Endothelial cell of umbilical vein (primary cell): Measurements from ENCODE around the gene NRXN3. TPM values are rescaled to one million over a fixed set of nuclear protein-coding genes. Genes with fewer than 3 reads are reported as not detected.

ENCODE experiments used
- BruUV-seq: library from RNA; stranded (reverse); fragments of 400-500 nt; replicated peaks from 2 replicates; lab custom pipeline; 2021; lab: Mats Ljungman, UMichigan
- CTCF ChIA-PET: fragments of 300-600, 350-600 bp; sonication (Branson Sonifier 250); formaldehyde crosslinking; loops from one replicate; lab custom pipeline; 2021; ENCODE audit warnings: antibody characterized with exemption, inconsistent platforms; lab: Charles Lee
- POLR2A ChIA-PET: fragments of 300-600, 350-600 bp; sonication (Branson Sonifier 250); formaldehyde crosslinking; loops from one replicate; lab custom pipeline; 2021; ENCODE audit warnings: antibody characterized with exemption, inconsistent platforms; lab: Charles Lee
- DNase-seq: peaks from one replicate; pipeline ENCODE4 v3.0.0-alpha.2; 2011; ENCODE audit warnings: low read depth, low spot score
- FAIRE-seq: peaks from 2 replicates; lab custom pipeline; 2011; peaks lifted over from hg19 to GRCh38; lab: Jason Lieb, UNC
- H2AFZ ChIP-seq: 2 replicates; pipeline ENCODE4 v1.6.0; 2012; ENCODE audit warnings: low read depth, low read length, control low read depth, inconsistent platforms
- H3K27ac ChIP-seq: 2 replicates; pipeline ENCODE4 v1.5.1; 2011; ENCODE audit warnings: low read depth, mild to moderate bottlenecking, control low read depth, low read length, moderate library complexity; ENCODE audit not compliant: insufficient read depth
- H3K27me3 ChIP-seq, 2 experiments: 2 replicates each; pipeline versions ENCODE4 v1.6.0 to v1.6.1; 2011; ENCODE audit warnings: low read length in 2 of 2, mixed read lengths in 1 of 2; ENCODE audit not compliant: control insufficient read depth in 2 of 2, insufficient read depth in 2 of 2
- H3K36me3 ChIP-seq, 2 experiments: 2 replicates in 1 of 2; 3 replicates in 1 of 2; pipeline ENCODE4 v1.5.1; 2011; ENCODE audit warnings: low read length in 2 of 2, mild to moderate bottlenecking in 1 of 2, moderate library complexity in 1 of 2; ENCODE audit not compliant: control insufficient read depth in 2 of 2, insufficient read depth in 2 of 2; ENCODE audit errors: extremely low read depth in 1 of 2
- H3K4me1 ChIP-seq: 3 replicates; pipeline ENCODE4 v1.5.1; 2011; ENCODE audit warnings: mild to moderate bottlenecking, low read length; ENCODE audit not compliant: control insufficient read depth, insufficient read depth; ENCODE audit errors: extremely low read depth
- H3K4me2 ChIP-seq: 2 replicates; pipeline ENCODE4 v1.6.1; 2011; ENCODE audit warnings: low read length, control low read depth, mixed read lengths; ENCODE audit not compliant: insufficient read depth
- H3K4me3 ChIP-seq, 3 experiments: fragments of 200-600 bp in 1 of 3; sonication (generic), shearing (Covaris generic) in 1 of 3; replicated peaks in 1 of 3; 2 replicates each; pipeline ENCODE4 v1.5.1; 2011 to 2016; ENCODE audit warnings: control low read depth in 3 of 3, low read length in 3 of 3, mild to moderate bottlenecking in 2 of 3, inconsistent platforms in 1 of 3, low read depth in 1 of 3, moderate library complexity in 1 of 3; ENCODE audit not compliant: insufficient read depth in 1 of 3
- H3K79me2 ChIP-seq: 2 replicates; pipeline ENCODE4 v1.6.0; 2012; ENCODE audit warnings: low read length, inconsistent platforms; ENCODE audit not compliant: control insufficient read depth, insufficient read depth
- H3K9ac ChIP-seq: replicated peaks from 2 replicates; pipeline ENCODE3; 2011; ENCODE audit warnings: low read length, control low read depth; ENCODE audit not compliant: insufficient read depth; ENCODE audit errors: extremely low read depth
- H3K9me1 ChIP-seq: replicated peaks from 3 replicates; pipeline ENCODE4 v1.6.0; 2011; ENCODE audit warnings: mild to moderate bottlenecking, low read length; ENCODE audit not compliant: control insufficient read depth, insufficient read depth; ENCODE audit errors: extremely low read depth
- H3K9me3 ChIP-seq: replicated peaks from 2 replicates; pipeline ENCODE4 v1.5.1; 2012; ENCODE audit warnings: low read length, inconsistent platforms; ENCODE audit not compliant: control insufficient read depth, insufficient read depth
- H4K20me1 ChIP-seq: replicated peaks from 2 replicates; pipeline ENCODE3; 2011; ENCODE audit warnings: mild to moderate bottlenecking, low read length; ENCODE audit not compliant: control insufficient read depth, insufficient read depth; ENCODE audit errors: extremely low read depth
- CTCF ChIP-seq, 2 donors: IDR thresholded peaks; 1 replicate in 1 of 2; 2 replicates in 1 of 2; pipeline ENCODE4 v1.5.1; 2011; ENCODE audit warnings: low read length in 2 of 2, mild to moderate bottlenecking in 2 of 2, moderate library complexity in 2 of 2, control low read depth in 1 of 2, inconsistent platforms in 1 of 2, low read depth in 1 of 2; ENCODE audit not compliant: insufficient read depth in 1 of 2; ENCODE audit errors: extremely low read depth in 1 of 2
- EZH2 ChIP-seq: IDR thresholded peaks from 2 replicates; pipeline ENCODE4 v1.6.1; 2012; ENCODE audit warnings: borderline replicate concordance, low read depth, mild to moderate bottlenecking, moderate library complexity, low read length, inconsistent platforms; ENCODE audit not compliant: severe bottlenecking
- FOS ChIP-seq: IDR thresholded peaks from 2 replicates; pipeline ENCODE4 v1.6.1; 2011; ENCODE audit warnings: mild to moderate bottlenecking, low read length, moderate library complexity, borderline replicate concordance; ENCODE audit not compliant: insufficient read depth
- GATA2 ChIP-seq: IDR thresholded peaks from 2 replicates; pipeline ENCODE4 v1.7.0; 2011; ENCODE audit warnings: low read depth, mild to moderate bottlenecking, moderate library complexity, mixed read lengths, low read length; ENCODE audit not compliant: insufficient read length, insufficient read depth
- JUN ChIP-seq: IDR thresholded peaks from 2 replicates; pipeline ENCODE4 v1.6.1; 2011; ENCODE audit warnings: borderline replicate concordance, low read depth; ENCODE audit not compliant: insufficient read length, insufficient read depth
- MAX ChIP-seq: IDR thresholded peaks from 2 replicates; pipeline ENCODE4 v1.6.1; 2011; ENCODE audit not compliant: insufficient read depth, insufficient read length
- MYC ChIP-seq: IDR thresholded peaks from one replicate; pipeline ENCODE4 v1.6.1; 2011; ENCODE audit warnings: mild to moderate bottlenecking, low read depth, low read length
- POLR2A ChIP-seq: IDR thresholded peaks from 2 replicates; pipeline ENCODE4 v1.6.1; 2012; ENCODE audit warnings: low read depth, mild to moderate bottlenecking, control low read depth, low read length
- POLR2AphosphoS5 ChIP-seq: IDR thresholded peaks from 2 replicates; pipeline ENCODE4 v1.6.1; 2012; ENCODE audit warnings: low read depth, mild to moderate bottlenecking, control low read depth, low read length, moderate library complexity; ENCODE audit not compliant: insufficient read depth
- dilution Hi-C: fragments of 300-500 bp; cut with MboI; formaldehyde crosslinking; loops from one replicate; pipeline ENCODE4 v1.15.0; 2019; ENCODE audit warnings: low sequenced_read_pairs; ENCODE audit not compliant: extremely low pct_ligation_motif_present
- intact Hi-C: fragments of 100-400 bp; cut with micrococcal nuclease; formaldehyde crosslinking; loops from one replicate; pipeline ENCODE4 v1.10.0; 2022
- polyA plus RNA-seq, 4 experiments: library from polyadenylated mRNA; depleted of rRNA in 3 of 4; stranded (reverse) in 3 of 4; unstranded in 1 of 4; fragments of >200 nt; gene quantifications; 2 replicates each; pipeline versions ENCODE4 v1.2.1 to v1.2.3, GENCODE V29; 2011 to 2012; ENCODE audit warnings: missing spikeins in 1 of 4
- total RNA-seq: library from RNA; stranded (reverse); gene quantifications from 2 replicates; pipeline ENCODE4 v1.2.3, GENCODE V29; 2021

NRXN3 gene
- total and polyA plus RNA-seq, 2 donors (not counting 3 experiments of a cell fraction or from before 2014, with no cell fraction given) = 0.72 to 4.2 TPM

GRCh38 chr14:78355109-78355508 lies 184.9 kb downstream of the NRXN3 start:
- no TSS peak for BruUV-seq
- no peaks in the 10 kb centered on the region for H3K79me2 ChIP-seq
- DNase-seq (no peak), FAIRE-seq (no peak)
- no peak overlapping the region for H2AFZ ChIP-seq
- dilution Hi-C loops = no loop called here
- no peak overlapping the region for H3K9ac ChIP-seq
- no peak overlapping the region for H3K27ac ChIP-seq
- H3K9me1 ChIP-seq = no peaks in the 10 kb centered on the region
- H3K9me3 ChIP-seq = peaks cover 1% of the 10 kb centered on the region
- ChIA-PET CTCF (no interaction called here), POLR2A (no interaction called here)
- no peaks in the 10 kb centered on the region for H4K20me1 ChIP-seq
- H3K4me2 ChIP-seq = no peak overlapping the region
- no peaks in the 10 kb centered on the region for H3K36me3 ChIP-seq
- H3K27me3 ChIP-seq = no peaks in the 10 kb centered on the region
- no peaks in the 10 kb centered on the region for H3K4me1 ChIP-seq
- H3K4me3 ChIP-seq = no peak overlapping the region
- TF ChIP-seq POLR2AphosphoS5 (no peak), CTCF (IDR thresholded peaks at IDR 0.05; ENCODE audit: extremely low read depth in 1 of 2, insufficient read depth in 1 of 2, low read depth in 1 of 2, low read length in 2 of 2) (no peak), MYC (no peak), FOS (no peak), POLR2A (no peak), GATA2 (no peak), EZH2 (no peak), JUN (no peak), MAX (no peak)
- intact Hi-C loops = no loop called here
